DND-41 (cell line): ENCODE results near the gene POR.

Experiments
- CTCF ChIP-seq: IDR thresholded peaks from 2 replicates; pipeline ENCODE4 v1.5.1; 2012; ENCODE audit warnings: borderline replicate concordance, low read length, moderate library complexity, mild to moderate bottlenecking; ENCODE audit not compliant: poor library complexity, severe bottlenecking; ENCODE audit errors: extremely low read depth
- EZH2 ChIP-seq: IDR thresholded peaks from 3 replicates; pipeline ENCODE4 v1.6.1; 2012; ENCODE audit warnings: borderline replicate concordance, low read depth, mild to moderate bottlenecking, moderate library complexity, low read length, inconsistent platforms; ENCODE audit not compliant: severe bottlenecking

- TF ChIP-seq CTCF, result no peak
- TF ChIP-seq EZH2, result no peak
These were observed at the start of gene POR for GRCh38 chr7:75914655-75915415.
